Mesenchymal stem cell (in vitro differentiated cells and primary cell): ENCODE results near the gene UBE2G1.

ENCODE experiments used
- DNase-seq: peaks from one replicate; pipeline ENCODE4 v3.0.0-alpha.2; 2013
- H2AFZ ChIP-seq: one replicate; pipeline ENCODE4 v1.6.1; 2013; ENCODE audit warnings: low read depth, mild to moderate bottlenecking, control low read depth, inconsistent platforms, low read length, moderate library complexity
- H2AK5ac ChIP-seq: 2 replicates; pipeline ENCODE4 v1.6.1; 2013; ENCODE audit warnings: low read length, moderate library complexity, mild to moderate bottlenecking, inconsistent platforms; ENCODE audit not compliant: severe bottlenecking
- H2BK120ac ChIP-seq: one replicate; pipeline ENCODE4 v1.6.1; 2013; ENCODE audit warnings: low read depth, mild to moderate bottlenecking, inconsistent platforms, low read length, moderate library complexity
- H2BK12ac ChIP-seq, 2 experiments: one replicate each; pipeline ENCODE4 v1.6.1; 2013; ENCODE audit warnings: inconsistent platforms in 2 of 2, low read length in 2 of 2, mild to moderate bottlenecking in 2 of 2, moderate library complexity in 2 of 2, control low read depth in 1 of 2
- H2BK15ac ChIP-seq: one replicate; pipeline ENCODE4 v1.6.1; 2013; ENCODE audit warnings: mild to moderate bottlenecking, low read depth, inconsistent platforms; ENCODE audit not compliant: poor library complexity, severe bottlenecking
- H2BK5ac ChIP-seq: 2 replicates; pipeline ENCODE4 v1.6.1; 2013; ENCODE audit warnings: low read depth, mild to moderate bottlenecking, low read length, control low read depth, inconsistent platforms; ENCODE audit not compliant: poor library complexity, severe bottlenecking
- H3K14ac ChIP-seq, 2 experiments: one replicate each; pipeline ENCODE4 v1.6.1; 2013; ENCODE audit warnings: inconsistent platforms in 2 of 2, low read length in 2 of 2, control low read depth in 1 of 2, mild to moderate bottlenecking in 1 of 2, moderate library complexity in 1 of 2
- H3K18ac ChIP-seq, 2 experiments: one replicate each; pipeline ENCODE4 v1.6.1; 2013; ENCODE audit warnings: inconsistent platforms in 2 of 2, low read length in 2 of 2, control low read depth in 1 of 2, low read depth in 1 of 2, mild to moderate bottlenecking in 1 of 2
- H3K23ac ChIP-seq, 2 experiments: one replicate each; pipeline ENCODE4 v1.6.1; 2013; ENCODE audit warnings: inconsistent platforms in 2 of 2, low read length in 2 of 2, mild to moderate bottlenecking in 2 of 2, moderate library complexity in 2 of 2, control low read depth in 1 of 2
- H3K27ac ChIP-seq: 2 replicates; pipeline ENCODE4 v1.5.1; 2013; ENCODE audit warnings: mild to moderate bottlenecking, moderate library complexity, low read length, control low read depth, inconsistent platforms; ENCODE audit not compliant: poor library complexity, severe bottlenecking
- H3K27me3 ChIP-seq, 2 experiments: 2 replicates each; pipeline versions ENCODE4 v1.6.1 to v1.7.0; 2013; ENCODE audit warnings: low read length in 2 of 2, mild to moderate bottlenecking in 2 of 2, moderate library complexity in 2 of 2, control low read depth in 1 of 2, inconsistent platforms in 1 of 2; ENCODE audit not compliant: control insufficient read depth in 1 of 2, insufficient read depth in 1 of 2
- H3K36me3 ChIP-seq, 2 experiments: 2 replicates each; pipeline versions ENCODE4 v1.6.1 to v1.7.0; 2013; ENCODE audit warnings: low read length in 2 of 2, control low read depth in 1 of 2, inconsistent platforms in 1 of 2, low read depth in 1 of 2, mild to moderate bottlenecking in 1 of 2; ENCODE audit not compliant: insufficient read depth in 2 of 2, control insufficient read depth in 1 of 2
- H3K4ac ChIP-seq, 2 experiments: one replicate each; pipeline ENCODE4 v1.6.1; 2013; ENCODE audit warnings: inconsistent platforms in 2 of 2, low read length in 2 of 2, mild to moderate bottlenecking in 2 of 2, moderate library complexity in 2 of 2, control low read depth in 1 of 2, low read depth in 1 of 2
- H3K4me1 ChIP-seq: 2 replicates; pipeline ENCODE4 v1.6.1; 2013; ENCODE audit warnings: low read depth, low read length, control low read depth; ENCODE audit not compliant: control insufficient read depth, insufficient read depth
- H3K4me2 ChIP-seq: 2 replicates; pipeline ENCODE4 v1.6.1; 2013; ENCODE audit warnings: low read length, mild to moderate bottlenecking, inconsistent platforms; ENCODE audit not compliant: poor library complexity, severe bottlenecking
- H3K4me3 ChIP-seq, 2 experiments: 2 replicates each; pipeline versions ENCODE4 v1.5.1 to v1.7.0; 2013; ENCODE audit warnings: low read length in 2 of 2, mild to moderate bottlenecking in 2 of 2, control low read depth in 1 of 2, low read depth in 1 of 2; ENCODE audit not compliant: insufficient read depth in 1 of 2
- H3K79me1 ChIP-seq: replicated peaks from 2 replicates; pipeline ENCODE4 v1.6.1; 2013; ENCODE audit warnings: mild to moderate bottlenecking, control low read depth, low read length, inconsistent platforms; ENCODE audit not compliant: poor library complexity, severe bottlenecking
- H3K9ac ChIP-seq: 2 replicates; pipeline ENCODE4 v1.7.0; 2013; ENCODE audit warnings: mild to moderate bottlenecking, low read length, moderate library complexity
- H3K9me3 ChIP-seq: 2 replicates; pipeline ENCODE4 v1.7.0; 2013; ENCODE audit warnings: mild to moderate bottlenecking, low read length; ENCODE audit not compliant: control insufficient read depth
- H4K8ac ChIP-seq: one replicate; pipeline ENCODE4 v1.6.1; 2013; ENCODE audit warnings: inconsistent platforms, mild to moderate bottlenecking, low read length, moderate library complexity
- H4K91ac ChIP-seq: one replicate; pipeline ENCODE4 v1.6.1; 2013; ENCODE audit warnings: mild to moderate bottlenecking, low read length, inconsistent platforms
- WGBS: methylation state at CpG from one replicate; pipeline ENCODE4 v1.1.7; 2013; ENCODE audit warnings: mixed read lengths; 5-methylcytosine and 5-hydroxymethylcytosine counted together

UBE2G1 gene

DNA sequence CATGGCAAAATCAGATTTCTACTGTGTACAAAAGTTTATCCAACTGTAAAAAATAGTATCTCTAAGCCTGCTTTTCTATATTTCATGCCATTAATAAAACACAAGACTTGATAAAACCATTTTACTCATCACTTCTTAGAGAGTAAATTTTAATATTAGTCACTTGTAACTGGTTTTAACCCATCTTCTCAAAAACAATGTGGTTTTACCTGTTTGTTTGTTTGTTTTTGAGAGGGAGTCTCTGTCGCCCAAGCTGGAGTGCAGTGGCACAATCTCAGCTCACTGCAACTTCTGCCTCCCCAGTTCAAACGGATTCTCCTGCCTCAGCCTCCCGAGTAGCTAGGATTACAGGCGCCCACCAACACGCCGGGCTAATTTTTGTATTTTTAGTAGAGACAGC, 32.1 kb downstream of the UBE2G1 start:
- no peaks in the 10 kb centered on the region for H3K9me3 ChIP-seq
- no peak overlapping the region for H2BK120ac ChIP-seq
- H3K4me1 ChIP-seq = peaks cover 5% of the 10 kb centered on the region
- no peak overlapping the region for H2BK12ac ChIP-seq
- H4K8ac ChIP-seq = no peak overlapping the region
- no peak for DNase-seq
- H2AFZ ChIP-seq = no peak overlapping the region
- no peak overlapping the region for H3K4me3 ChIP-seq
- H3K9ac ChIP-seq = no peak overlapping the region
- H3K27ac ChIP-seq = no peak overlapping the region
- no peak overlapping the region for H3K4me2 ChIP-seq
- WGBS = 90% methylated on average over 6 of the region's 6 CpGs
- H2AK5ac ChIP-seq = no peak overlapping the region
- H3K79me1 ChIP-seq = peaks cover 2% of the 10 kb centered on the region
- no peak overlapping the region for H3K14ac ChIP-seq
- H2BK15ac ChIP-seq = no peak overlapping the region
- no peaks in the 10 kb centered on the region for H3K27me3 ChIP-seq
- no peak overlapping the region for H4K91ac ChIP-seq
- no peak overlapping the region for H2BK5ac ChIP-seq
- no peaks in the 10 kb centered on the region for H3K36me3 ChIP-seq
- H3K18ac ChIP-seq = no peak overlapping the region
- no peak overlapping the region for H3K4ac ChIP-seq
- no peak overlapping the region for H3K23ac ChIP-seq

DNA sequence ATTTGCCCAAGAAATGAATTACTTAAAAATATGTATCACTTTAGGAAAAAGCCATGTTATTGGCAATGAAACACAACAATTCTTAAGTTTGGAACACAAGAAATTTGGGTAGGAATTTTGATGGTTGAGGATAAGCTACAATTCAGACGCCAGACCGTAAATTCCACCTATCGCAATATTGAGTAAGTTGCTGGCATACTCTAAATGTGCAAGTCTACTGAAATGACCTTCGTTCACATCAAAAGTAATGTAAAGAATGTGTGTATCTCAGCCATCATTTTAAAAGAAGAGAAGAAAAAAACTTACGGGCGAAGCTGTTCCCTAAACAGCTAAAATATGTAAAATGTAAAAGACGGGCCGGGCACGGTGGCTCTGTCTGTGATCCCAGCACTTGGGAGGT, 33.4 kb downstream of the UBE2G1 start:
- no peak overlapping the region for H3K4me2 ChIP-seq
- no peak overlapping the region for H2BK120ac ChIP-seq
- no peaks in the 10 kb centered on the region for H3K9me3 ChIP-seq
- no peak overlapping the region for H4K91ac ChIP-seq
- WGBS = 97% methylated on average over 9 of the region's 9 CpGs
- H3K4me3 ChIP-seq = no peak overlapping the region
- H3K27me3 ChIP-seq = no peaks in the 10 kb centered on the region
- no peaks in the 10 kb centered on the region for H3K36me3 ChIP-seq
- H2AK5ac ChIP-seq = no peak overlapping the region
- H4K8ac ChIP-seq = no peak overlapping the region
- peaks cover 10% of the 10 kb centered on the region for H3K4me1 ChIP-seq
- no peak overlapping the region for H3K4ac ChIP-seq
- H3K79me1 ChIP-seq = no peaks in the 10 kb centered on the region
- H3K18ac ChIP-seq = no peak overlapping the region
- no peak overlapping the region for H2AFZ ChIP-seq
- H3K9ac ChIP-seq = no peak overlapping the region
- H3K23ac ChIP-seq = no peak overlapping the region
- H3K14ac ChIP-seq = no peak overlapping the region
- no peak overlapping the region for H3K27ac ChIP-seq
- no peak overlapping the region for H2BK5ac ChIP-seq
- DNase-seq = no peak
- H2BK15ac ChIP-seq = no peak overlapping the region
- no peak overlapping the region for H2BK12ac ChIP-seq

DNA sequence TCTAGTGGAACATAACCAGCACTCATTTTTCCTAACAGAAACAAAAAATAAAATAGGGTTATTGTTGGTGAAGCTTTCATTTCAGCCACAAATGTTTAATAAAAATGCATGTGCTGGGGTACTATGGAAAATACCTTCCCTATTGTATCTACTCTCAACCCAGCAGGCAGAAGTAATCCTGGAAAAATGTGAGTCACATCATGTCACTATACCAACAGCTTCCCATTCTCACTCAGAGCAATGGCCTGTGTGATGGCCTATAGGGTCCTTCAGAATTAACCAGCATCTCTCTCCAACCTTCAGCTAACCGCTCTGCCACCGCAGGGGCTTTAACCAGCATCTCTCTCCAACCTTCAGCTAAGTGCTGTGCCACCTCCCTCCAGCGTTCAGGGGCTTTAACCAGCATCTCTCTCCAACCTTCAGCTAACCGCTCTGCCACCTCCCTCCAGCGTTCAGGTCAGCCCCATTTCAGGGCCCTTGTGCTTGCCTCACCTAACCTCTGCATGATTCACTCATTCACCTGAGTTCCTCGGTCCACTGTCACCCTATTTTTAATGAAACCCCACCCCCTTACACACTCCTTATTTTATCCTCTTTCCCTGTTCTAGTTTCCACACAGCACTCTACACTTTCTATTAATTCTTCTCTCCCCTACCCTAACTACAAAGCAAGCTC, 34.0 kb downstream of the UBE2G1 start:
- no peaks in the 10 kb centered on the region for H3K27me3 ChIP-seq
- 72% methylated on average over 6 of the region's 6 CpGs for WGBS
- DNase-seq = peak; percentile 57

DNA sequence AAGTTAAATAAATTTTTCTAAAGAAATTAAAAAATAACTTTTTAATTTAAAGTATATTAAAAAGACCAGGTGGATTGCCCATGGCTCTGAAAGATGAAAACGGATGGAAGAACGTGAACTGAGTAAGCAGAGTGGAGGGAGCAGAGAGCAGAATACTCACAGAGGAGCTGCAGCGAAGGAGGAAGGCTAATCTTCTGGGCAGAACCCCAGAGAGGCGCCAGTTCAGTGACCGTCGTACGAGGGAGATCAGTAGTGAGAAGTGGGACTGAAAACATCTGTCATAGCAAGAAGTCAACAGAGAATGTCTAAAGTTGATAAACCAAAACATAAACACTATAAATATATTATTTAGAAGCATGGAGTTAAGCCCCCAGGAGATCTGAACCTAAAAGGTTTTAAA, 34.9 kb downstream of the UBE2G1 start:
- Histone ChIP-seq H4K91ac (no peak overlapping the region), H3K27me3 (no peaks in the 10 kb centered on the region), H2BK5ac (no peak overlapping the region), H3K36me3 (peaks cover 0 to 3% of the 10 kb centered on the region in 2 experiments), H3K23ac (no peak overlapping the region), H3K4me1 (peaks cover 8% of the 10 kb centered on the region), H3K4ac (no peak overlapping the region), H2BK12ac (no peak overlapping the region), H3K4me3 (no peak overlapping the region), H3K18ac (no peak overlapping the region), H3K9ac (no peak overlapping the region), H3K27ac (no peak overlapping the region), H2BK15ac (no peak overlapping the region), H2AFZ (no peak overlapping the region), H3K14ac (no peak overlapping the region), H3K4me2 (no peak overlapping the region), H3K9me3 (no peaks in the 10 kb centered on the region), H2BK120ac (no peak overlapping the region), H3K79me1 (no peaks in the 10 kb centered on the region), H2AK5ac (no peak overlapping the region), H4K8ac (no peak overlapping the region)
- DNase-seq = no peak
- 94% methylated on average over 3 of the region's 7 CpGs for WGBS

More for the DNA sequence above, 34.0 kb downstream of the UBE2G1 start:
- H3K36me3 ChIP-seq = no peaks in the 10 kb centered on the region
- no peak overlapping the region for H4K8ac ChIP-seq
- H2BK120ac ChIP-seq = no peak overlapping the region
- no peak overlapping the region for H2AK5ac ChIP-seq
- H2BK12ac ChIP-seq = no peak overlapping the region
- peak overlapping the region; percentile 23 for H3K27ac ChIP-seq
- no peak overlapping the region for H3K23ac ChIP-seq
- no peak overlapping the region for H3K14ac ChIP-seq
- H3K18ac ChIP-seq = no peak overlapping the region
- no peak overlapping the region for H2AFZ ChIP-seq
- H3K4me2 ChIP-seq = no peak overlapping the region
- no peaks in the 10 kb centered on the region for H3K79me1 ChIP-seq
- no peak overlapping the region for H2BK5ac ChIP-seq
- no peaks in the 10 kb centered on the region for H3K9me3 ChIP-seq
- no peak overlapping the region for H4K91ac ChIP-seq
- no peak overlapping the region for H3K9ac ChIP-seq
- H2BK15ac ChIP-seq = no peak overlapping the region
- no peak overlapping the region for H3K4ac ChIP-seq
- H3K4me3 ChIP-seq = no peak overlapping the region
- peaks cover 10% of the 10 kb centered on the region for H3K4me1 ChIP-seq
